Right renal cortex interstitium (tissue), 3 donors: ENCODE measurements around the gene CYP17A1. TPM values are rescaled to one million over a fixed set of nuclear protein-coding genes. Genes with fewer than 3 reads are reported as not detected.
"Not testable (repeated sequence)": the region's sequence is repeated elsewhere in the genome, so short reads cannot be mapped to it uniquely, and the experiment has no call there.

Experiments
- DNase-seq, 3 donors: peaks; one replicate each; pipeline ENCODE4 v3.0.0-alpha.2; 2013; ENCODE audit warnings: low read depth in 3 of 3, low spot score in 2 of 3
- polyA plus RNA-seq, 3 donors: library from polyadenylated mRNA; unstranded; fragments of 120-200 nt; gene quantifications; one replicate each; pipeline ENCODE4 v1.2.1, GENCODE V29; 2013; ENCODE audit not compliant: insufficient read length in 3 of 3

CYP17A1 gene
- polyA plus RNA-seq, 3 donors: 0.78 to 2.6 (median 0.89) TPM

GRCh38 chr10:102838276-102838927 lies 1.2 kb upstream of the CYP17A1 start:
- not testable (repeated sequence) for DNase-seq

DNA sequence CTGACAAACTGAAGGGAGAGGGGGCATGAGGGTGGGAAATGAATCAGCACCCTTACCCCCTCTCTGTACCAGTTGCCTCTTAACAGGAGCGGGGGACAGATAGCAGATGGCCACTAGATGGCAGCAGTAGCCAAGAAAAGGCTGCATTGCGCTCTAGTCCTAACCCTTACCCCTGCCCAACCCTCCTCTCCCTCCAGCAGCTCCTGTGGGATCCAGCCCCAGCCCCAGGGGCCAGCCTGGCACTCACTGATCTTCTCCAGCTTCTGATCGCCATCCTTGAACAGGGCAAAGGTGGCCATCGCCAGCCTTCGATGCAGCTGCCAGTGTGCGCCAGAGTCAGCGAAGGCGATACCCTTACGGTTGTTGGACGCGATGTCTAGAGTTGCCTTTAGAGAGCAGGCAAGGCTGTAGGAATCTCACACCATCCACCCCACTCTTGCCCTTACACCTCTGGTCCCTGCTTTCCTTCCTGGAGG lies 2.2 kb downstream of the CYP17A1 start:
- DNase-seq: peak in 1 of 3 donors; percentile 71

- DNase-seq: no peak
Measured at GRCh38 chr10:102834143-102834542, 3.1 kb downstream of the CYP17A1 start.

DNA sequence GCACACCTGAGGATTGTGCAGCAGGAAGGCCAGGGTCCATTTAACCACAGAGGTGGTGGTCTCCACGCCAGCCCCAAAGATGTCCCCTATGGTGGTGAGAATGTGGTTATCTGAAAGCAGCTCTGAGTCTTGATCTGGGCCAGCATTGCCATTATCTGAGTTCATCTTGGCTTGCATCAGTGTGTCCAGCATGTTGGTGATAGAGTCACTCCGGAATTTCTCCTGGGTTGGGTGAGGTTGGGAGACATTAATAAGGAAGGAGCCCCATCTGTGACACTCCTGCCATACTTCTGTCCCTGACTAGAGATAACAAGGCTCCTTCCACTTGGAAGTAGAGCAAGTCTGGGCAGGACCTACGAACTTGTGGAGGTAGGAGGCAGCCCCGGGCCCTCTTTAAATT lies 4.2 kb downstream of the CYP17A1 start:
- DNase-seq: no peak

DNA sequence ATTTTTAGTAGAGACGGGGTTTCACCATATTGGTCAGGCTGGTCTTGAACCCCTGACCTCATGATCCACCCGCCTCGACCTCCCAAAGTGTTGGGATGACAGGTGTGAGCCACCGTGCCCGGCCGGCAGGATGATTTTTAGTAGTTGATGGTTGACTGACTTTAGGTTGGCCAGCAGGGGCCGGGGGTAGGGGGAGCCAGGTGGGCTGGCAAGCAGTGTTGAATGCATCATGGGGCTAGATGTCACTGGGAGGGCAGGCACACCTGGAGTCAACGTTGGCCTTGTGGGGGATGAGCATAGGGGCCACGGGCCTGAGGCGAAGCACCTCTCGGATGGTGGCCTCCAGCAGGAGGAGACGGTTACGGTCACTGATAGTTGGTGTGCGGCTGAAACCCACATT lies 5.0 kb downstream of the CYP17A1 start:
- no peak for DNase-seq

GRCh38 chr10:102831322-102832071 lies 5.7 kb downstream of the CYP17A1 start:
- DNase-seq: no peak

- no peak for DNase-seq
Measured at GRCh38 chr10:102827597-102827975, 9.6 kb downstream of the CYP17A1 start.

GRCh38 chr10:102826148-102826796 lies 10.9 kb downstream of the CYP17A1 start:
- DNase-seq: no peak

GRCh38 chr10:102824664-102825063 lies 12.5 kb downstream of the CYP17A1 start:
- DNase-seq: no peak

DNA sequence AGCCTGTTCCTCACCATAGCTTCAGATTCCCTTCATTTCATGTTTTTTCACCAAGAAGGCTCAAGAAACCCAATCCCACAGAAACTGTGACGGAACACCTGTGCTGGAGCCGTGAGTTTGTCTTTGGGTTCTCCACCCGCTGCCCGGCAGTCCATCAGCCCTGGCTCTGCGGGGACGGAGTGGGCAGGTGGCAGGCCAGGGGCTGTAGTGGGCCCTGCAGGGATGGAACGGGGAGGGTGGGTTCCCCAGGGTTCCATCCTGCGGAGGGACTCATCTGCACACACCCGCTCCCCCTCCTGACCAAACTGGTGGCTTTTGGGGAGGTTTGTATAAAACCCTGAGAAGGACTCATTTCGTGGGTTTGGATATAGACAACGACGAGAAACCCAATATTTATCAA lies 15.0 kb downstream of the CYP17A1 start:
- DNase-seq: no peak

- not testable (repeated sequence) for DNase-seq
Measured at GRCh38 chr10:102820008-102820407, 17.2 kb downstream of the CYP17A1 start.

GRCh38 chr10:102819054-102819453 lies 18.2 kb downstream of the CYP17A1 start:
- no peak for DNase-seq

GRCh38 chr10:102817175-102817574 lies 20.0 kb downstream of the CYP17A1 start:
- DNase-seq: no peak

DNA sequence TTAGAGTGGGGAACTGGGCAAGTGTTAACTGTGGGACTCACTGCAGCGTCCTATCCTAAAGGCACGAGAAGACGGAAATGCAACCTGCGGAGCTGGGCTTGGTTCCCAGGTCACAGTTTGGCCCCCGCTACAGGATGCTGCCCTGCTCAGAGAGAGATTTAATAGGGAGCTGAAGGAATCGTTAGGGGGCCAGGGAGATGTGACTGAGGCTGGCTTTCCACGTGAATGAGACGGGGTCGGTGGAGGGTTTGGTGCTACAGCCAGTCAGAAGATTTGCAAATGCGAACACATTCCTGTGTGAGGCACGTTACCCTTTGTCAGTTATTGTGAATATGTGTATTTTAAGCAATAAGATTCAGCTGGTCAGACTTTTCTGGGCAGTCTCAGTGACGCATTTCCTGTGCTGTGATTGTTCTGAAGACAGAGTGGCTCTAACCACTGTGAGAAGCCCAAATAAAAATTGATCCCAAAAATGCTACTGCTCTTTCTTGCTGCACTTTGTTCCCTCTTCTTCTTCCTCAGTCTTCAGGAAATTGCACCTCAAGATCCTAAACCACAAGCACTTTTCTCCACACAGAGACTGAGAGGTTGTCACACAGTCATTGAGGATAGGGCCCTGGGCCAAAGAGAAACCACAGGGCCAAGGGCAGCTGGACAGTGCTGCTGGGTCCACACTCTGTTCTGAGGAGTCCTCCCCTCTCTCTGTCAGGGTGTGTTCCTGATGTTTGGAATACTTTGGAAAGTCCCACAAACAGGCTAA lies 21.2 kb downstream of the CYP17A1 start:
- DNase-seq: no peak

- no peak for DNase-seq
Measured at GRCh38 chr10:102814873-102815661, 22.1 kb downstream of the CYP17A1 start.

DNA sequence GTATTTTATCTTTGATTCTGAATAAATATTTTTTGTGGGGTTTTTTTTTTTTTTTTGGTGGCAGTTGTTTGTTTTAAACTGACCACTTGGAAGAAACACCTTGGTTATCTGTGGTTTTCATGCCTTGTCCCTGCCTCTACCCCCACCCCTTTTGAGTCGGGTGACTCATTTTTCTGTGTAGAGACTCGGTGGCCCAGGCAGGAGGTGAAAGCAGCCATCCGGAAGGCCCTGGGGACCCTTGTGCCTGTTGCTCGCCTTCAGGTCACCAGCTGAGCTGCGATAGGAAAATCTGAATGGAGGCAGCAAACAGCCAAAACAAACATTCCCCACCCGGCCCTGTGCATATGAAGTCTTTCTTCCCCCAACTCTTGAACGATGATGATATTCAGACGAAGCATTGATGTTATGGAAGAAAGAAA lies 22.8 kb downstream of the CYP17A1 start:
- DNase-seq: no peak

DNA sequence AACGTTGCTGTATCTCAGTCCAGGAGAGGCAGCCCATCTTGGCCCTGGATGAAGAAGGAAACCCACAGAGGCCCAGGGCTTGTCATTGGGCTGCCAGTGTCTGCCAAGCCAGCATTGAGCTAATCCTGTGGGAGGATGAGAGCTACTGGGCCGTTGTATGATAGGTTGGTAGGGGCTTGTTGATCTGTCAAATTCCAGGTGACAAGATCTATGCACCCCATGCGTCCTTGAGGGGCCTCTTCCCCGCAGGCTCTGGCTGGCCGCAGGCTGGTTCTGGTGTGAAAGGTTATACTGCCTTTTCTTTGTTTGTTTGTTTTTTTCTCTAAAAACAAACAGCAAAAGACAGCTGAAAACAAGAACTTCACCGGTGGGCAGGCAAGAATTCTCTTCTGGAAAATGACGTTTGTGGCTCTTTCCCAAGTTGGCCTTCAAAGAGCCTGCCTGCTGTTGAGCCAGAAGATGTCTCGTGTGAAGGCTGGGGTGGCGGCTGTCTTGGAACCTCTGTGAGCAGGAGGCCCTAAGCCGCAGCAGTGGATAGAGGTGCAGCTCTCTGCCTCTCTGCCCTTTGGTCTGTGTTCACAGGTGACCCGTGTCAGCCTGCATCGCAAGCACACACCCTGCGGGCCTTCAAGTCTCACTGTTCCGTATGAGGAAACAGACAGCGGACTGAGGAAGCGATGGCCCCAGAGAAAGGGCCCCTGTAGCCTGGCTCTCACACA lies 23.3 kb downstream of the CYP17A1 start:
- no peak for DNase-seq

GRCh38 chr10:102813017-102813541 lies 24.1 kb downstream of the CYP17A1 start:
- no peak for DNase-seq

- DNase-seq: no peak
Measured at GRCh38 chr10:102812231-102812876, 24.9 kb downstream of the CYP17A1 start.
